ENCODE data around the gene PPP1CA.

DNA sequence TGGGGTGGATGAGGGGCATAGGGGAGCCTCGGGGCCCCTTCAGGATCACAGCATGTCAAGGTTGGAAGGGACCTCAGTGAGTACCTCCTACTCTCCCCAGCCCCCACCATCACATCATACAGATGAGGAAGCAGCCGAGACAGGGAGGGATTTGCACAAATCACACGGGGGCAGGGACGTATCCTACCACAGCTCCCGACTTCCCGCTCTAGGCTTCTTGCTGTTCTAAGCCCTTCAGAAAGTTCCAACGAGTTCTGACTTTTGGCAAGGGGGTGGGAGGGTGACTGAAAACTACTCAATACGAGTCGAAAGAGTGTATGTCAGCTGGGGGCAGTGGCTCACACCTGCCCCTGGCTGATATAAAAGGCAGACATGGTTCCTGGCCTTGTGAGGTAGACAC lies 14.6 kb downstream of the PPP1CA start:
- TF ChIP-seq, protein P1, sequence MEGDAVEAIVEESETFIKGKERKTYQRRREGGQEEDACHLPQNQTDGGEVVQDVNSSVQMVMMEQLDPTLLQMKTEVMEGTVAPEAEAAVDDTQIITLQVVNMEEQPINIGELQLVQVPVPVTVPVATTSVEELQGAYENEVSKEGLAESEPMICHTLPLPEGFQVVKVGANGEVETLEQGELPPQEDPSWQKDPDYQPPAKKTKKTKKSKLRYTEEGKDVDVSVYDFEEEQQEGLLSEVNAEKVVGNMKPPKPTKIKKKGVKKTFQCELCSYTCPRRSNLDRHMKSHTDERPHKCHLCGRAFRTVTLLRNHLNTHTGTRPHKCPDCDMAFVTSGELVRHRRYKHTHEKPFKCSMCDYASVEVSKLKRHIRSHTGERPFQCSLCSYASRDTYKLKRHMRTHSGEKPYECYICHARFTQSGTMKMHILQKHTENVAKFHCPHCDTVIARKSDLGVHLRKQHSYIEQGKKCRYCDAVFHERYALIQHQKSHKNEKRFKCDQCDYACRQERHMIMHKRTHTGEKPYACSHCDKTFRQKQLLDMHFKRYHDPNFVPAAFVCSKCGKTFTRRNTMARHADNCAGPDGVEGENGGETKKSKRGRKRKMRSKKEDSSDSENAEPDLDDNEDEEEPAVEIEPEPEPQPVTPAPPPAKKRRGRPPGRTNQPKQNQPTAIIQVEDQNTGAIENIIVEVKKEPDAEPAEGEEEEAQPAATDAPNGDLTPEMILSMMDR (IDR thresholded peaks at IDR 0.05), result no peak
- TF ChIP-seq POLR2A (IDR thresholded peaks at IDR 0.05), result no peak
